NCI-H1694 (cell line): Measurements from ENCODE around the gene LAMA5.

Experiments used
- DNase-seq: peaks from one replicate; lab custom pipeline; 2025; lab: John Stamatoyannopoulos, UW

Gene LAMA5

GRCh38 chr20:62326959-62327725 is 40.0 kb downstream of the LAMA5 start:
- no peak for DNase-seq

- DNase-seq = no peak
Measured at GRCh38 chr20:62326559-62326958, 40.6 kb downstream of the LAMA5 start.

GRCh38 chr20:62325172-62325905 is 41.8 kb downstream of the LAMA5 start:
- no peak for DNase-seq

GRCh38 chr20:62323980-62324906 is 42.9 kb downstream of the LAMA5 start:
- DNase-seq = no peak

GRCh38 chr20:62323146-62323979 is 43.7 kb downstream of the LAMA5 start:
- no peak for DNase-seq

GRCh38 chr20:62322492-62323041 is 44.5 kb downstream of the LAMA5 start:
- DNase-seq = no peak

GRCh38 chr20:62321975-62322374 is 45.1 kb downstream of the LAMA5 start:
- no peak for DNase-seq

- DNase-seq = no peak
Measured at GRCh38 chr20:62321521-62321948, 45.6 kb downstream of the LAMA5 start.

- DNase-seq = no peak
Measured at GRCh38 chr20:62320581-62321354, 46.3 kb downstream of the LAMA5 start.

GRCh38 chr20:62319346-62319909 is 47.7 kb downstream of the LAMA5 start:
- no peak for DNase-seq

- no peak for DNase-seq
Measured at GRCh38 chr20:62318400-62319345, 48.4 kb downstream of the LAMA5 start.

GRCh38 chr20:62317167-62317655 is 49.9 kb downstream of the LAMA5 start:
- no peak for DNase-seq

GRCh38 chr20:62316331-62317166 is 50.6 kb downstream of the LAMA5 start:
- DNase-seq = no peak

GRCh38 chr20:62315773-62316172 is 51.3 kb downstream of the LAMA5 start:
- no peak for DNase-seq

GRCh38 chr20:62314711-62315302 is 52.3 kb downstream of the LAMA5 start:
- DNase-seq = no peak

GRCh38 chr20:62314339-62314638 is 52.8 kb downstream of the LAMA5 start:
- no peak for DNase-seq
